ENCODE data around the gene LRRC4C.

Gene LRRC4C

DNA sequence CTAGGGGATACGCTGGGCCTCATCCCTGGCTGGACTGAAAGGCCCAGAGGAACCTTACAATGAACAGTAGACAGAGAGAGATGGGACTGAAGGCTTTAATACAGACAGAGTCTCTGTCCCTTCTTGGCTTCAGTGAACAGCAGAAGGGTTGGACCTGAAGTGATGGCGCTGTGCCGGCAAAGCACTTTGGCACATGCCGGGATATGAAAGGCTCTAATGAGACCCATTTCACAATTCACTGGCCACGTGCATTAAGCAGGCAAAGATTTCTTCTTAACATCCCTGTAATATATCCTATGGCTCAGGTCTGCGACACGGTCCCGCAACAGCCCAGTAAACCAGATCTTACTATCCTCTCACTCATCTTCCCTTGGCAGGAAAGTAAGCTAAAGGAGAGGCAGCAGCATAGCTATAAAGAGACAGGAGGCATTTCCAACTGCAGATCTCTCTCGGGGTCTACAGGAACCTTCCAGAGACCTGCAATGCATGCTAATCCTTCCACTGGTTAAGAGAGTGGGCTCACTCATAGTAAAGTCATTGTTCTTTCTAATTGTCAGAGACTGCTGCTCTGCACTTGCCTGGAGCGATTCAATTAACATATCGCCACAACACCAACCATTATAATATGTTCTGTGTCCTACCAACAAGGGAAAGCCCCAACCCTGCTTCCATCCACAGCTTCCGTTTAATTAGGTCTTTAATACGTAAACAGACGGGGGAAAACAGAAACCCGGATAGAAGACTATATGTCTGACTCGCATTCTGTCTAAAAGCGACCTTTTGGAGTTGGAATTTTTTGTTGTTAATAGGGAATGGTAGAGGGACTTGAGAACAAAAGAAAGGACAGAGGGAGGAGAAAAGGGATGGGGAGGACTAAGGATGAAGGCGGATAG lies 1179.0 kb downstream of the LRRC4C start:
- no peaks in the 10 kb centered on the region for H3K9me3 ChIP-seq (ENCODE audit: control insufficient read depth, low read depth, low read length)
- H3K4me1 ChIP-seq (ENCODE audit: control insufficient read depth, low read depth, low read length): peaks cover 11% of the 10 kb centered on the region
- H3K27me3 ChIP-seq (ENCODE audit: control insufficient read depth, insufficient read depth, low read length): no peaks in the 10 kb centered on the region
- no peak overlapping the region for H3K9ac ChIP-seq (ENCODE audit: low read length)
- no peaks in the 10 kb centered on the region for H3K36me3 ChIP-seq (ENCODE audit: control insufficient read depth, low read depth, low read length)
- no peak overlapping the region for H3K27ac ChIP-seq (ENCODE audit: low read length)
- peak overlapping the region; percentile 13 for H3K4me3 ChIP-seq (ENCODE audit: low read length)

DNA sequence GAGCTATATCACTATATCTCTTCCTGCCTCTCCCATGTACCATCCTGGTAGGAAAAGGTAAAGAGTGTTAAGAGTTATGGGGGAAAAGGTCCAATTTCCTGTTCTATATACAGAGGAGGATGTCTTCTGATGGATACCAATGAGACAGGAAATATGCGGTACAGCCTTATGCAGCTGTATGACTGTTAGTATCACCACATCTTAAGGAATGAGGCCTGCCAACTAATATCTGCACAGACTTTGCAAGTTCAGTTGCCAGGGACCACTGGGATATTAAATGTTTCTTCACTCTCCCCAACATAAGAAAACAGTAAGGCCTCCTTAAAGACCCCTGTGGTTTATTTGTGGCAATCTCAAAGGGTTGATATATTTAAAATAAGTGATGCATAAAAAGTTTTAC lies 1182.5 kb downstream of the LRRC4C start:
- Histone ChIP-seq H3K9ac (ENCODE audit: low read length) (no peak overlapping the region), H3K27ac (ENCODE audit: low read length) (no peak overlapping the region), H3K27me3 (ENCODE audit: control insufficient read depth, insufficient read depth, low read length) (no peaks in the 10 kb centered on the region), H3K4me3 (ENCODE audit: low read length) (no peak overlapping the region), H3K4me1 (ENCODE audit: control insufficient read depth, low read depth, low read length) (peaks cover 11% of the 10 kb centered on the region), H3K9me3 (ENCODE audit: control insufficient read depth, low read depth, low read length) (no peaks in the 10 kb centered on the region), H3K36me3 (ENCODE audit: control insufficient read depth, low read depth, low read length) (no peaks in the 10 kb centered on the region)

DNA sequence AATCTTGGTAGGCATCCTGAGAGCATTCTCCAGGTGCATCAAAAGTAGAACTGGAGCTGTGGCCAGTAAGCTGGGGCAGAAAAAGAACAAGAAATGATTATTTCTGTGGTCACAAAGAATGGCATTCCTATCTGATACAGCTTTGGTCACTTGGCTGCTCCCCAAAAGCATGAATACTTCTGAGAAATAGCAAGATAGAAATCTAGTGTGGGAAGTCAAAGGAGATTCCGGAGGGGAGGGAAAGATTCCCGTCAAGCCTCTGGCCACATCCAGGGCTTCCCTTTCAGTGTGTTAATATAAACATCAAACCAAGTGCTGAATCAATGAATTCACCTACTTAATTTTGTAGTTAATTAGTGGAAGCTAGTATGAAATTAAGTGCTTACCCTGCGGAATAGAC lies 1185.4 kb downstream of the LRRC4C start:
- Histone ChIP-seq H3K36me3 (ENCODE audit: control insufficient read depth, low read depth, low read length) (no peaks in the 10 kb centered on the region), H3K9ac (ENCODE audit: low read length) (no peak overlapping the region), H3K9me3 (ENCODE audit: control insufficient read depth, low read depth, low read length) (no peaks in the 10 kb centered on the region), H3K27ac (ENCODE audit: low read length) (no peak overlapping the region), H3K4me3 (ENCODE audit: low read length) (no peak overlapping the region), H3K4me1 (ENCODE audit: control insufficient read depth, low read depth, low read length) (no peaks in the 10 kb centered on the region), H3K27me3 (ENCODE audit: control insufficient read depth, insufficient read depth, low read length) (no peaks in the 10 kb centered on the region)

DNA sequence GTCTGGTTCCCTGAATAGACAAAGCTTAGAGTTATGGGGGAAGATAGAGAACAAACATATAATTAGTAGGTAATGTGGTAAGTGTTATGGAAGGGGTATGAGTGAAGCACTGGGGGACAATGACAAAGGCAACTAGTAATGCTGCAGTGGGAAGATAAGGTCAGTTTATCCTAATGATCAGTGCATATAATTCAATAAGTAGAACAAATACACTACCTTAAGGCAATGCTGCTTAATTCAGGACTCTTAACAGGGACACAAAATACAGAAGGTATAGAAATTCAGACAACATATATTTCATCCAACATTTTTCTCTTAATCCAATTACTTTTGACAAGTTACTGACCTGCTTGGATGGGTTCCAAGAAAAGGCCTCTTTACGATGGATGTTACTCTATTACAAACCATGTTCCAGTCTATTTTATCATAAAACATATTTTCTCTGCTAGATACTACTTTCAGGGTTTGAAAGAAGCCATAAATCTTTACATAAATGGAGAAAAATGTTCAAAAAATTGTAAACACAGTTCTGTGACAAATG lies 1186.2 kb downstream of the LRRC4C start:
- H3K4me3 ChIP-seq (ENCODE audit: low read length): no peak overlapping the region
- no peaks in the 10 kb centered on the region for H3K27me3 ChIP-seq (ENCODE audit: control insufficient read depth, insufficient read depth, low read length)
- H3K4me1 ChIP-seq (ENCODE audit: control insufficient read depth, low read depth, low read length): no peaks in the 10 kb centered on the region
- no peak overlapping the region for H3K27ac ChIP-seq (ENCODE audit: low read length)
- no peaks in the 10 kb centered on the region for H3K36me3 ChIP-seq (ENCODE audit: control insufficient read depth, low read depth, low read length)
- H3K9ac ChIP-seq (ENCODE audit: low read length): no peak overlapping the region
- no peaks in the 10 kb centered on the region for H3K9me3 ChIP-seq (ENCODE audit: control insufficient read depth, low read depth, low read length)

DNA sequence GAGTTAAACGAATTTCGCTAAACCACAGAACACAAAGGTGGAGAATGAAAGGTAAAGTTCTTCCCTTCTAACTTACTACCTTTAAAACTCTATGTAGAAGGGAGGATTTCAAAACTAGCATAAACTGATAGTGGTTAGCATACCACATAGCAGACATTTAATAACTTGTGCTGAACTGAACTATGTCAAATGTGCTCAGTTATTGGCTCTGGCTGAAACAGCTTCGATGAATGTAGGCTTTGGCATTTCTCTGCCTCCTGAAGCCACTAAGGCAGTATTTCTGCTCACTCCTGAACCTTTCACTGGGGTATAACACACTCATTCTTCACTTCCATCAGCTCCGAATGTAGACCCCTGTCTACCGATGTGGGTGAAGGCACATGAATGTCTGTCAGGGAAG lies 1188.1 kb downstream of the LRRC4C start:
- no peaks in the 10 kb centered on the region for H3K4me1 ChIP-seq (ENCODE audit: control insufficient read depth, low read depth, low read length)
- no peaks in the 10 kb centered on the region for H3K27me3 ChIP-seq (ENCODE audit: control insufficient read depth, insufficient read depth, low read length)
- no peaks in the 10 kb centered on the region for H3K9me3 ChIP-seq (ENCODE audit: control insufficient read depth, low read depth, low read length)
- no peak overlapping the region for H3K9ac ChIP-seq (ENCODE audit: low read length)
- no peaks in the 10 kb centered on the region for H3K36me3 ChIP-seq (ENCODE audit: control insufficient read depth, low read depth, low read length)
- H3K4me3 ChIP-seq (ENCODE audit: low read length): no peak overlapping the region
- H3K27ac ChIP-seq (ENCODE audit: low read length): no peak overlapping the region

DNA sequence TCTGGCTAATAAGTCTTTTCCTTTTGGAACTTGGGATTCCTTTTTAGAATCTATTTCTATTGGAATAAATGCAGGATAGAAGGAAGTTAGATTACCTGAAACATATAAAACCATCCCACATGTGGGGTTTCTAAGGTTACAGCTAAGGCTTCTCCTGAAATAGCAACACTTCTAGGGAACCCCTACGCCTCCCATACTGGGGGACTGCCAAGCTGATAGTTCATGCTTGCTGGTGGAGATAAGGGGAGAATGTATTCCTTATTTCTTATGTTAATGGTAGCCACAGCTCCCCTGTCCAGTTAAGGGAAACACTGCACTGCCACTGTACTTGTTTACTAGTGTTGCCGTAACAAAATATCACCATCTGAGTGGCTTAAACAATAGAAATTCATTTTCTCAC lies 1189.6 kb downstream of the LRRC4C start:
- H3K9ac ChIP-seq (ENCODE audit: low read length): no peak overlapping the region
- H3K9me3 ChIP-seq (ENCODE audit: control insufficient read depth, low read depth, low read length): no peaks in the 10 kb centered on the region
- no peaks in the 10 kb centered on the region for H3K4me1 ChIP-seq (ENCODE audit: control insufficient read depth, low read depth, low read length)
- no peak overlapping the region for H3K27ac ChIP-seq (ENCODE audit: low read length)
- no peaks in the 10 kb centered on the region for H3K36me3 ChIP-seq (ENCODE audit: control insufficient read depth, low read depth, low read length)
- no peak overlapping the region for H3K4me3 ChIP-seq (ENCODE audit: low read length)
- H3K27me3 ChIP-seq (ENCODE audit: control insufficient read depth, insufficient read depth, low read length): no peaks in the 10 kb centered on the region

DNA sequence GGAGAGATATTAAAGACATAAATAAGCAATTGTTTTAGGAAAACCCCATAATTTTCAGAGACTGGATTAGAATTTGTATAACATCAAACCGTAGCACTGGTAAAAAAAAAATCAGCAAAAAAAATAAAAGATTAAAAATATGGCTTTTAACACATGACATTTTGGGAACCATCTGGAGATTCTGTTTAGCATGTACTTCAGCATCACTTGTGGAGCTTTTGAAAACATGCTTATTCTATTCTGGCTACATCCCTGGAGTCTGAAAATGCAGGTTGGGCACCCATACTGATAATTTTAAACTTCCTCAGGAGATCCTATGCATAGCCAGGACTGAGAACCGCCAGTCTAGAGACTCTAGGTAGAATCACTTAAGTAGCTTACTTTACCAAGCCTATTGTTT lies 1190.9 kb downstream of the LRRC4C start:
- Histone ChIP-seq H3K4me3 (ENCODE audit: low read length) (no peak overlapping the region), H3K36me3 (ENCODE audit: control insufficient read depth, low read depth, low read length) (no peaks in the 10 kb centered on the region), H3K27me3 (ENCODE audit: control insufficient read depth, insufficient read depth, low read length) (no peaks in the 10 kb centered on the region), H3K9me3 (ENCODE audit: control insufficient read depth, low read depth, low read length) (no peaks in the 10 kb centered on the region), H3K9ac (ENCODE audit: low read length) (no peak overlapping the region), H3K27ac (ENCODE audit: low read length) (no peak overlapping the region), H3K4me1 (ENCODE audit: control insufficient read depth, low read depth, low read length) (no peaks in the 10 kb centered on the region)

DNA sequence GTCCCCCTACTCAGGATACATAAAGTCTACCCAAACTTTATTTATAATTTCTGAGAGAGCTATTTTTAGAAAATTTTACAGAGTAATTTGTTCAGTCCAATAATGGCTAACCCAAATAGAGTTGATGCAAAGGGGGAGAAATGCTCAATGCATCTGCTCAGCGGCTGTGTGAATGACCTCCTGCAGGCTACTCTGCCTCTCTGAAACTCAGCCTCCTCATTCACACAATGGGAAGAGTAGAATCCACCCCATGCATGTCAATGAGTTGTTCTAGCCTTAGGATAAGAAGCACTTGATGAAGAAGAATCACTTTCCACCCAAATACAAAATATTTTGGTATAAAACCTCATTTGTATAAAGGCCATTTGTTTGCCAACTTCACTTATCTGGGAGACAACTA lies 1204.0 kb downstream of the LRRC4C start:
- no peaks in the 10 kb centered on the region for H3K36me3 ChIP-seq (ENCODE audit: control insufficient read depth, low read depth, low read length)
- H3K4me3 ChIP-seq (ENCODE audit: low read length): no peak overlapping the region
- no peak overlapping the region for H3K27ac ChIP-seq (ENCODE audit: low read length)
- no peak overlapping the region for H3K9ac ChIP-seq (ENCODE audit: low read length)
- no peaks in the 10 kb centered on the region for H3K9me3 ChIP-seq (ENCODE audit: control insufficient read depth, low read depth, low read length)
- no peaks in the 10 kb centered on the region for H3K4me1 ChIP-seq (ENCODE audit: control insufficient read depth, low read depth, low read length)
- no peaks in the 10 kb centered on the region for H3K27me3 ChIP-seq (ENCODE audit: control insufficient read depth, insufficient read depth, low read length)

DNA sequence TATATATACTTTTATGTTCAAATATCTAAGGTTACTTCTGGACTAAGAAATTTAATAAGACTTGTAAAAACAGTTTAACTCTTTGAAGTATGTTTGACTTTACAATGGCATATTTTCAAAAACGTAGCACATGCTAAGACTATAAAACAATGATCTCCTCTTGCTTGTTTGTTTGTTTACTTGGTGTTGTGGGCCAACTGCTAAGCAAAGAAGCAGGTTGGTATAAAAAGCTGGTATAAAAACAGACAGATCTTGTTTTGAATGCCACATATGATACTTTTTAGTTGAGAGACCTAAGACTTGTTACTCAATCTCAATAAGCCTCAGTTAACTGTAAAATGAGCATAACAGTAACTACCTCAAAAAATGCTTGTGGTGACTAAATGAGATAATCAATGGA lies 1206.3 kb downstream of the LRRC4C start:
- Histone ChIP-seq H3K9ac (ENCODE audit: low read length) (no peak overlapping the region), H3K9me3 (ENCODE audit: control insufficient read depth, low read depth, low read length) (no peaks in the 10 kb centered on the region), H3K4me3 (ENCODE audit: low read length) (no peak overlapping the region), H3K4me1 (ENCODE audit: control insufficient read depth, low read depth, low read length) (peaks cover under 1% of the 10 kb centered on the region), H3K36me3 (ENCODE audit: control insufficient read depth, low read depth, low read length) (no peaks in the 10 kb centered on the region), H3K27me3 (ENCODE audit: control insufficient read depth, insufficient read depth, low read length) (peaks cover 4% of the 10 kb centered on the region), H3K27ac (ENCODE audit: low read length) (no peak overlapping the region)

DNA sequence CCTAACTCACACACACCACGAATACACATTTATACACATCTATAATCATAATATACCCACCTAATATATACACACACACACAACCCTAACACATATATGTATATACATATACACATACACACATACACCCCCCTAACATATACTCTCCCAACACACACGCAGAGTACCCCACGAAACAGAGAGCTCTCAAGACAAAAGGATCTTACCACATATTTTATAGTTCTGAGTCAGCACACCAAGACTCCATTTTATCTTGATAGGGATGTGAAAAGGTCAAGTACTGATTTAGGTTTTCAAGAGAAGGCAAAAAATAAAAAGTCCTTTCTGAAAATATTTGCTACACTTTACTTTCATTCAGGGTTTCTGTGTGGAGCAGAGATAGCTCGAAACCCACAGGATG lies 1207.2 kb downstream of the LRRC4C start:
- Histone ChIP-seq H3K27me3 (ENCODE audit: control insufficient read depth, insufficient read depth, low read length) (peaks cover 13% of the 10 kb centered on the region), H3K4me1 (ENCODE audit: control insufficient read depth, low read depth, low read length) (peaks cover 10% of the 10 kb centered on the region), H3K9ac (ENCODE audit: low read length) (no peak overlapping the region), H3K9me3 (ENCODE audit: control insufficient read depth, low read depth, low read length) (no peaks in the 10 kb centered on the region), H3K4me3 (ENCODE audit: low read length) (no peak overlapping the region), H3K27ac (ENCODE audit: low read length) (no peak overlapping the region), H3K36me3 (ENCODE audit: control insufficient read depth, low read depth, low read length) (no peaks in the 10 kb centered on the region)

DNA sequence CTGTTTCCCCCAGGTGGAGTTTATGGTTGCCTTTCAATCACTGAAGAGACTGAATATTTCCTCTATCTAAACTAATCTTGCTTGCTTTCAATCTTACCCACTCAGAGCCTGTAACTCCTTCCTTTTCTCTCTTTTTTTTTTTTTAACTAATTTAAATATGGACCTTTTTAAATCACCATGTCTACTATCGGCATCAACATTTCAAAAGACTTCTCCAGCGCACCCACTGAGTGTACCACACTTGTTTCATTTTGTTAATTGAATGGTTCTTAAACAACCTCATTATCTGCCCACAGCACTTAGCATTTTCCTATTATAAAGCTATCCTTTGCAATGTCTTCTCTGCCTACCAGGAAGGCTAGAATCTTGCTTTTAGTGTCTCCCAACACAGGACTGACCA lies 1212.5 kb downstream of the LRRC4C start:
- Histone ChIP-seq H3K4me3 (ENCODE audit: low read length) (peak overlapping the region; percentile 42), H3K9ac (ENCODE audit: low read length) (no peak overlapping the region), H3K4me1 (ENCODE audit: control insufficient read depth, low read depth, low read length) (peaks cover 18% of the 10 kb centered on the region), H3K27me3 (ENCODE audit: control insufficient read depth, insufficient read depth, low read length) (peaks cover 15% of the 10 kb centered on the region), H3K9me3 (ENCODE audit: control insufficient read depth, low read depth, low read length) (no peaks in the 10 kb centered on the region), H3K36me3 (ENCODE audit: control insufficient read depth, low read depth, low read length) (no peaks in the 10 kb centered on the region), H3K27ac (ENCODE audit: low read length) (no peak overlapping the region)

DNA sequence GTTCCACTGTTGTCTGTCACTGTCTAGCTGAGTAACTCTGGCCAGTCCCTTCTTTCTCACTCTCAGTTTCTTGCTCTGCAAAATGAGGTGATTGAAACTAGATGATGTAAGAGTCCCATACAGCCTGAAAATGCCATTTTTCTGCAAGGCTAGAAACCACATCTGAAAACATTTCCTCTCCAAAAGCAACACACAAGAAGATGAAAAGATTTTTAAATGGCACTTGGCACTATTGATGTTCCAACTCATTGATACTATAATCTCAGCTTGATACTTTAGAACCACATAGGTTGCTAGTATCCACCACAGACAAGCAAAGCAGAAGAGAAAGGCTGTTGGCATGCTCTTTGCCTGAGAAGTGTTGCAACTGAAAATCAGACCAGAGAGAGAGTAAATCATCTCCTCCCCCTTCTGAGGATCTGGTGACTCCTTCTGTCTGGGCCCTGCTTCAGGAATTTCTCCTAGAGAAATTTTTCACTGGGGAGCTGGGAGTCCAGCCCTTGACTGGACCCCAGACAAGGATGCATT lies 1217.9 kb downstream of the LRRC4C start:
- H3K36me3 ChIP-seq (ENCODE audit: control insufficient read depth, low read depth, low read length): no peaks in the 10 kb centered on the region
- no peak overlapping the region for H3K4me3 ChIP-seq (ENCODE audit: low read length)
- no peak overlapping the region for H3K9ac ChIP-seq (ENCODE audit: low read length)
- peaks cover 1% of the 10 kb centered on the region for H3K4me1 ChIP-seq (ENCODE audit: control insufficient read depth, low read depth, low read length)
- H3K9me3 ChIP-seq (ENCODE audit: control insufficient read depth, low read depth, low read length): no peaks in the 10 kb centered on the region
- no peaks in the 10 kb centered on the region for H3K27me3 ChIP-seq (ENCODE audit: control insufficient read depth, insufficient read depth, low read length)
- no peak overlapping the region for H3K27ac ChIP-seq (ENCODE audit: low read length)

Measured in iPS-18a (cell line).